Stimulated activated CD8-positive, alpha-beta memory T cell treated with anti-CD3 and anti-CD28 coated beads, Interleukin-7, amount 100 ng/mL, for 1 hour (primary cell): ENCODE measurements around the gene NDUFB3.
"Not testable (repeated sequence)": the region's sequence is repeated elsewhere in the genome, so short reads cannot be mapped to it uniquely, and the experiment has no call there.

Experiments
- DNase-seq, 2 donors: peaks; one replicate each; pipeline ENCODE4 v3.0.0-alpha.2; 2020; ENCODE audit warnings: low read depth in 2 of 2

Gene NDUFB3

GRCh38 chr2:201071479-201072200 lies at the start of gene NDUFB3, which contains the start of gene HYCC2:
Gene NDUFB3 (plus strand): TSS chr2:201072001. CDS start chr2:201078883, 6,882 bp downstream.
Gene HYCC2 (minus strand): TSS chr2:201071671. CDS start chr2:201024009, 47,662 bp downstream.
- DNase-seq, result peak; percentile 81 to 84

GRCh38 chr2:201024518-201024917 lies 47.3 kb upstream of the NDUFB3 start:
- DNase-seq, result no peak

DNA sequence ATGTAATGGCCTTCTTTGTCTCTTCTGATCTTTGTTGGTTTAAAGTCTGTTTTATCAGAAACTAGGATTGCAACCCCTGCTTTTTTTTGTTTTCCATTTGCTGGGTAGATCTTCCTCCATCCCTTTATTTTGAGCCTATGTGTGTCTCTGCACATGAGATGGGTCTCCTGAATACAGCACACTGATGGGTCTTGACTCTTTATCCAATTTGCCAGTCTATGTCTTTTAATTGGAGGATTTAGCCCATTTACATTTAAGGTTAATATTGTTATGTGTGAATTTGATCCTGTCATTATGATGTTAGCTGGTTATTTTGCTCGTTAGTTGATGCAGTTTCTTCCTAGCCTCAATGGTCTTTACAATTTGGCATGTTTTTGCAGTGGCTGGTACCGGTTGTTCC lies 37.4 kb upstream of the NDUFB3 start:
- DNase-seq, result not testable (repeated sequence)

- not testable (repeated sequence) for DNase-seq
Measured at GRCh38 chr2:201038361-201038760, 33.4 kb upstream of the NDUFB3 start.

- DNase-seq, result no peak
Measured at GRCh38 chr2:201038855-201039254, 32.9 kb upstream of the NDUFB3 start.

GRCh38 chr2:201040867-201041628 lies 30.8 kb upstream of the NDUFB3 start:
- DNase-seq, result no peak

DNA sequence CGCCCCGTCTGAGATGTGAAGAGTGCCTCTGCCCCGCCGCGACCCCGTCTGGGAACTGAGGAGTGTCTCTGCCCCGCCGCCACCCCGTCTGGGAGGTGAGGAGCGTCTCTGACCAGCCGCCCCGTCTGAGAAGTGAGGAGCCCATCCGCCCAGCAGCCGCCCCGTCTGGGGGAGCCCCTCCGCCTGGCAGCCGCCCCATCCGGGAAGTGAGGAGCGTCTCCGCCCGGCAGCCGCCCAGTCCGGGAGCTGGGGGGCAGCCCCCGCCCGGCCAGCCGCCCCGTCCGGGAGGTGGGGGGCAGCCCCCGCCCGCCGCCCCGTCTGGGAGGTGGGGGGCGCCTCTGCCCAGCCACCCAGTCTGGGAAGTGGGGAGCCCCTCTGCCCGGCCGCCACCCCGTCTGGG lies 29.4 kb upstream of the NDUFB3 start:
- not testable (repeated sequence) for DNase-seq

GRCh38 chr2:201043050-201043449 lies 28.8 kb upstream of the NDUFB3 start:
- not testable (repeated sequence) for DNase-seq

DNA sequence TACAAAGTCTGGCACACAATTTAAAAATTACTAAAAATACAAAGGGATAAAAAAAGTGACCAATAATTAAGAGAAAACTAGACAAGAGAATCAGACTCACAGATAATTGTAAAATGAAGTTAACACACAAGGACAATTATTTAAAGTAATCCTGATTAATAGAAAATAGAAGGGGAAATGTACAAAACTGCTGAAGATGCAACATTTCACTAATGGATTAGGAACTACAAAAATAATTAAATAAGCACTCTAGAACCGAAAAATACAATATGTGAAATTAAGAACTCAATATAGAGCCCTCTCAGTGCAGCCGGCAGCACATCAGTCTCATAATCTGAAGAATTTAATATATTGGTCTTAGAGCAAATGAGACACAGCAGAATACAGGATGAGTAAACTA lies 24.9 kb upstream of the NDUFB3 start:
- no peak for DNase-seq

GRCh38 chr2:201049455-201049854 lies 22.3 kb upstream of the NDUFB3 start:
- DNase-seq, result no peak

GRCh38 chr2:201057087-201057521 lies 14.7 kb upstream of the NDUFB3 start:
- DNase-seq, result no peak

DNA sequence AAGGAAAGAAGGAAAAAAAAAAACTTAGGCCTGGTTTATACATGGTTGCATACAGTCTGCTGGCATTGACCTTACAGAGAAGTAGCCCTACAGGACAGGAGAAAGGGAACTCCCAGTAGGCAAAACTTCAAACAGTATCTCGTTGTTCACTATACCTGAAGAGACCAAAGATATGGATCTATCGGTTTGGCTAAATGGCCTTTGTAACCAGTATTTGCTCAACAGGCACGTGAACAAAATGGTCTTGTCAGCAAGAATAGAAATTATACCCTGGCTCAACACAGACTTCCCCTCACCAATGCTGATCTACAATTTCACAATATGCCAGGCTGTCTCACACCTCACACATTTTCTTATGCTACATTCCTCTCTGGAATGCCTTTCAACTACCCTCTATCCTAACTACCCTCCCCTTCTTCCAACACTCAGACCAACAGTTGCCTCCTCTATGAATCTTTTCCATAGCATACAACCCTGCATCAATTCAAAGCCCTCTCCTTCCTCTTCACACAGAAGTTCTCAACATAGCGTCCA lies 14.0 kb upstream of the NDUFB3 start:
- DNase-seq, result no peak

- DNase-seq, result no peak
Measured at GRCh38 chr2:201058914-201059313, 12.9 kb upstream of the NDUFB3 start.

DNA sequence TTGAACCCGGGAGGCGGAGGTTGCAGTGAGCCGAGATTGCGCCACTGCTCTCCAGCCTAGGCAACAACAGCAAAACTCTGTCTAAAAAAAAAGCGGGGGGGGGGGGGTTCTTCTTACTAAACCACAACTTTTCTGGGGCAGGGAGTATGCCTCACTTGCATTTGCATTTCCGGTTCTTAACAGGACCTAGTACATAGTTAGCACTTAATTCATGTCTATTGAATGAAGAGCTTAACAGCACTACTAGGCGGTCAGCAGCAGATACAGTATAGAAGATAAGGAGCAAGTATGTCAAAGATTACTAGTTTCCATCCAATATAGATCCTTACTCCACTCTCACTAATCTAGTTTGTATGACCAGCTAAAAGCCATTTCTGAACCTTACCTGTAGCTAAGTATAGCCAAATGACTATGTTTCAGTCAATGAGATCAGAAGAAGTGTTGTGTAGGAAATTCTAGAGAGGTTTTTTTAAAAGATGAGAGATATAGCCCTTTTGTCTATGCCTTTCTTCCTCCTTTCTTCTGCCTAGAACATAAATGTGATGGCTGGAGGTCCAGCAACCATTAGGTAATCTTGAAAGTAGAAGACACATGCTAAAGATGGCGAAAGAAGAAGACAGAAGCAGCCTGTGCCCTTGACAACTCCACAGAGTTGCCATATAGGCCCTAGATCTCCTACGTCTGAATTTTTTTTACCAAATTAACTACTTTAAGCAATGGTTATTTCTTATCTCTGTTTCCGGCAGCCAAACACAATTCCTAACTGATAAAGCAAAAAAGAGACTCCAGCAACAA lies 11.6 kb upstream of the NDUFB3 start:
- no peak for DNase-seq

DNA sequence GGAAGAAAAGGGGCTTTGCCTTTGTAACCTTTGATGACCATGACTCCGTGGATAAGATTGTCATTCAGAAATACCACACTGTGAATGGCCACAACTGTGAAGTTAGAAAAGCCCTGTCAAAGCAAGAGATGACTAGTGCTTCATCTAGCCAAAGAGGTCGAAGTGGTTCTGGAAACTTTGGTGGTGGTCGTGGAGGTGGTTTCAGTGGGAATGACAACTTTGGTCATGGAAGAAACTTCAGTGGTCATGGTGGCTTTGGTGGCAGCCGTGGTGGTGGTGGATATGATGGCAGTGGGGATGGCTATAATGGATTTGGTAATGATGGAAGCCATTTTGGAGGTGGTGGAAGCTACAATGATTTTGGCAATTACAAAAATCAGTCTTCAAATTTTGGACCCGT lies 8.3 kb upstream of the NDUFB3 start:
- not testable (repeated sequence) for DNase-seq

- no peak for DNase-seq
Measured at GRCh38 chr2:201064797-201065329, 6.9 kb upstream of the NDUFB3 start.

DNA sequence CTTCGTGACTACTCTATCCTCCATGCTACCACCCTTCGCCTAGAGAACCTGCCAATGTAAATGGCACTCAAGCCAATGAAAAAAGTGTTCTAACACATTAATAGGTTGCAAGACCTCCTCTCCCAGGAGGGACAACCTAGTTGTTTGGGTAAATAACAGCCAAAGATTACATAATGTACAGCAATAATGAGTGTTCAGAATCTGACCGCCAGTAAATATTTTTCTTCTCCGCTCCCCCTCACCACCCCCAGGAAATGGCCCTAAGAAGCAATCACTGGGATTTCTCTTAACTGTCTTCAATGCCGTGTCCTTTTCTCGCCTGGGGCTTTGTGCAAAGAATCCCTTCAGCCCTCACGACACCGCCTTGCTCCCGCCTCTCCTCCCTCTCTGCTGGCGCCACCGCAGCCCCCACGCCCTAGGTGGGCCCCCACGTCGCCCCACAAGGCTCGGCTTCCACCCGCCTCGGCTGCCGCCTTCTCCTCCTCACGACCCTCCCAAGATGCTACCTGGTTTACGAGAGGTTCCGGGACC lies 788 bp upstream of the NDUFB3 start:
- DNase-seq, result no peak

- no peak for DNase-seq
Measured at GRCh38 chr2:201072201-201072530, 365 bp downstream of the NDUFB3 start.

DNA sequence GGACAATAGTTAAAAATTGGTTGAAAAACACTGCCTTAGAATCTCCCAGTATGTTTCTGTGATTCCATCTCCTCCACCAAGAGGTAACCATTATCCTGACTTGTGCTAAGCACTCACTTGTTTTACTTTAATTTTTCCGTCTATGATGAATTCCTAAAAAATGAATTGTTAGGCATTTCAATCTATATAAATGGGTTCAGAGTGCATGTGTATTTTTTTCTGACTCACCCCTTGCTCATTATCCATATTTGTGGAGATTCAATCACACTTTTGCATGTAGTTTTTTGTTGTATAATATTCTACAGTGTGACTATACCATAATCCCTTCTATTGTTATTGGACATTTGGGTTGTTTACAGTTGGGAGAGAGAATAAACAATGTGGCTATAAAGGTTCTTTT lies 1.3 kb downstream of the NDUFB3 start:
- no peak for DNase-seq

GRCh38 chr2:201074996-201075395 lies 3.2 kb downstream of the NDUFB3 start:
- no peak for DNase-seq

GRCh38 chr2:201084863-201085262 lies 13.1 kb downstream of the NDUFB3 start:
- DNase-seq, result no peak

DNA sequence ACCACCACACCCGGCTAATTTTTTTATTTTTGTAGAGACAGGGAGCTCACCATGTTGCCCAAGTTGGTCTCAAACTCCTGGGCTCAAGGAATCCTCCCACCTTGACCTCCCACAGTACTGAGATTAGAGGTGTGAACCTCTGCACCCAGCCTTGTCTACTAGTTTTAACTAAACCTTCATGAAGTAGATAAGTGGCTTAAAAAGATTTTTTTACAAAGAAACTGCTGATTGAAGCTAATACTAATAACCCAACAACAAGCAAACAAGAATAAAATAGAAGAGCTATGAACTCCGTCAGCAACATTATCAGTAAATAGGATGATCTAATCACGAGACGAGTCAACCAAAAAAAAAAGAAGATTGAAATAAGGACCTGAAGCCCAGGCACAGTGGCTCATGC lies 18.8 kb downstream of the NDUFB3 start:
- DNase-seq, result no peak
